ENCODE measurements around the gene KAT5. TPM values are rescaled to one million over a fixed set of nuclear protein-coding genes. Genes with fewer than 3 reads are reported as not detected.
"Not testable (repeated sequence)": the region's sequence is repeated elsewhere in the genome, so short reads cannot be mapped to it uniquely, and the experiment has no call there.

KAT5 gene
- total RNA-seq, 4 donors from 2014 or later, result 51.6 to 203 (median 74.1) TPM

DNA sequence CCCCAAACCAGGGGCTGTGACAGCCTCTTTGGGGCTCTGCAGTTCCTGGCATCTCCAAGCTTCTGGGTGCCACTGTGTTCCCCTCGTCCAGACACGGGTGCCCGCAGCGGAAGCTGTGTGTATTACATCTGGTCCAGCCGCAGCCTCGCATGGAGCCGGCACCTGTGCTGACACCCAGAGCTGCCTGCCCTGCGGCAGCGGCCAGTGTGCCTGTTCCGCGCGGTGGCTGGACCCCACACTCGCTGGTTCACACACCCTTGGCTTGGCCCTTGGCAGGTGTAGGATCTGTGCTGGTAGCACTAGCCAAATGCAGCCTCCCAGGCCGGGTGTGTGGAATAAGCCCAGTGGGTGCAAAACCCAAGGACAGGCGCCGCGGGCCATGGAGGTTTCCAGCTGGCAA lies 33.0 kb downstream of the KAT5 start:
- intact Hi-C loops (cut with DNase I; ENCODE audit: low total_unique reads) (no loop called here), in situ Hi-C loops (cut with MboI; ENCODE audit: low pct_ligation_motif_present in 1 of 4, low pct_unique_long_range_greater_than_20kb in 1 of 4, low sequenced_read_pairs in 3 of 4) (no loop called here)
- Histone ChIP-seq H3K9me3 (no peaks in the 10 kb centered on the region), H3K4me1 (no peaks in the 10 kb centered on the region), H3K36me3 (no peaks in the 10 kb centered on the region), H3K4me3 (no peak overlapping the region), H3K27ac (no peak overlapping the region), H3K27me3 (peaks cover 12% of the 10 kb centered on the region)
- DNase-seq, result no peak
- TF ChIP-seq, protein P1, sequence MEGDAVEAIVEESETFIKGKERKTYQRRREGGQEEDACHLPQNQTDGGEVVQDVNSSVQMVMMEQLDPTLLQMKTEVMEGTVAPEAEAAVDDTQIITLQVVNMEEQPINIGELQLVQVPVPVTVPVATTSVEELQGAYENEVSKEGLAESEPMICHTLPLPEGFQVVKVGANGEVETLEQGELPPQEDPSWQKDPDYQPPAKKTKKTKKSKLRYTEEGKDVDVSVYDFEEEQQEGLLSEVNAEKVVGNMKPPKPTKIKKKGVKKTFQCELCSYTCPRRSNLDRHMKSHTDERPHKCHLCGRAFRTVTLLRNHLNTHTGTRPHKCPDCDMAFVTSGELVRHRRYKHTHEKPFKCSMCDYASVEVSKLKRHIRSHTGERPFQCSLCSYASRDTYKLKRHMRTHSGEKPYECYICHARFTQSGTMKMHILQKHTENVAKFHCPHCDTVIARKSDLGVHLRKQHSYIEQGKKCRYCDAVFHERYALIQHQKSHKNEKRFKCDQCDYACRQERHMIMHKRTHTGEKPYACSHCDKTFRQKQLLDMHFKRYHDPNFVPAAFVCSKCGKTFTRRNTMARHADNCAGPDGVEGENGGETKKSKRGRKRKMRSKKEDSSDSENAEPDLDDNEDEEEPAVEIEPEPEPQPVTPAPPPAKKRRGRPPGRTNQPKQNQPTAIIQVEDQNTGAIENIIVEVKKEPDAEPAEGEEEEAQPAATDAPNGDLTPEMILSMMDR (IDR thresholded peaks at IDR 0.05), result no peak
- TF ChIP-seq EP300 (IDR thresholded peaks at IDR 0.05; ENCODE audit: low read depth) (no peak), POLR2A (IDR thresholded peaks at IDR 0.05) (no peak), POLR2AphosphoS5 (IDR thresholded peaks at IDR 0.05) (no peak)
- 93% methylated on average over 15 of the region's 17 CpGs; no CpG with 5 or more reads in 1 of the 2 donors for WGBS, 2 donors (ENCODE audit: low coverage in 1 of 2)

DNA sequence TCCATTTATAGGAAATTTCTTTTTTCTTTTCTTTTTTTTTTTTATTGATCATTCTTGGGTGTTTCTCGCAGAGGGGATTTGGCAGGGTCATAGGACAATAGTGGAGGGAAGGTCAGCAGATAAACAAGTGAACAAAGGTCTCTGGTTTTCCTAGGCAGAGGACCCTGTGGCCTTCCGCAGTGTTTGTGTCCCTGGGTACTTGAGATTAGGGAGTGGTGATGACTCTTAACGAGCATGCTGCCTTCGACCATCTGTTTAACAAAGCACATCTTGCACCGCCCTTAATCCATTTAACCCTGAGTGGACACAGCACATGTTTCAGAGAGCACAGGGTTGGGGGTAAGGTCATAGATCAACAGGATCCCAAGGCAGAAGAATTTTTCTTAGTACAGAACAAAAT lies 50.1 kb downstream of the KAT5 start:
- in situ Hi-C loops (cut with MboI; ENCODE audit: low pct_ligation_motif_present in 1 of 4, low pct_unique_long_range_greater_than_20kb in 1 of 4, low sequenced_read_pairs in 3 of 4); H3K4me3 ChIP-seq; DNase-seq; H3K4me1 ChIP-seq; H3K9me3 ChIP-seq; intact Hi-C loops (cut with DNase I; ENCODE audit: low total_unique reads); H3K36me3 ChIP-seq; H3K27ac ChIP-seq: not testable (repeated sequence)
- WGBS, 2 donors (ENCODE audit: low coverage in 1 of 2), result 67% methylated on average over 5 of the region's 5 CpGs; no CpG with 5 or more reads in 1 of the 2 donors
- peaks cover 12% of the 10 kb centered on the region for H3K27me3 ChIP-seq

DNA sequence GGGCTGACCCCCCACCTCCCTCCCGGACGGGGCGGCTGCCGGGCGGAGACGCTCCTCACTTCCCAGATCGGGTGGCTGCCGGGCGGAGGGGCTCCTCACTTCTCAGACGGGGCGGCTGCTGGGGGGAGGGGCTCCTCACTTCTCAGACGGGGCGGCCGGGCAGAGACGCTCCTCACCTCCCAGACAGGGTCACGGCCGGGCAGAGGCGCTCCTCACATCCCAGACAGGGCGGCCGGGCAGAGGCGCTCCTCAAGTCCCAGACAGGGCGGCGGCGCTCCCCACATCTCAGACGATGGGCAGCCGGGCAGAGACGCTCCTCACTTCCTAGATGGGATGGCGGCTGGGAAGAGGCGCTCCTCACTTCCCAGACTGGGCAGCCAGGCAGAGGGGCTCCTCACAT lies 50.8 kb downstream of the KAT5 start:
- WGBS, 2 donors (ENCODE audit: low coverage in 1 of 2), result 94 to 100% methylated on average over 1 to 17 of the region's 29 CpGs
- in situ Hi-C loops (cut with MboI; ENCODE audit: low pct_ligation_motif_present in 1 of 4, low pct_unique_long_range_greater_than_20kb in 1 of 4, low sequenced_read_pairs in 3 of 4), result not testable (repeated sequence)

DNA sequence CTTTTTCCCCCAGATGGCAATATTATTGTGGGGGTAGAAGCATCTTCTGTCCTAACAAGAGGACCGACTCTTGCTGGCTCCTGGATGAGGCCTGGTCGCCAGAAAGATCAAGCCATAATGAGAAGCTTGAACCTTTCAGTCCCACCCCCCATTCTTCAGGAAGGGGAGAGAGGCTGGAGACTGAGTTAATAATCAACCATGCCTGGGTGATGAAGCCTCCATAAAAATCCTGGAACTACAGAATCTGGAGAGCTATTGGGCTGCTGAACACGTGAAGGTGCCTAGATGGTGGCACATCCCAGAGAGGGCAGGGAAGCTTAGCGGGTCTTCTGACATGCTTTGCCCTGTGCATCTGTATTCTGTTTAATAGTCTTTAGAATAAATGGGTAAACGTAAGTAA lies 52.4 kb downstream of the KAT5 start:
- peaks cover 6% of the 10 kb centered on the region for H3K27me3 ChIP-seq
- in situ Hi-C loops (cut with MboI; ENCODE audit: low pct_ligation_motif_present in 1 of 4, low pct_unique_long_range_greater_than_20kb in 1 of 4, low sequenced_read_pairs in 3 of 4) (no loop called here), intact Hi-C loops (cut with DNase I; ENCODE audit: low total_unique reads) (no loop called here)
- H3K36me3 ChIP-seq, result no peaks in the 10 kb centered on the region
- DNase-seq, result no peak
- no peak overlapping the region for H3K27ac ChIP-seq
- WGBS, 2 donors (ENCODE audit: low coverage in 1 of 2), result 60% methylated on average over 5 of the region's 5 CpGs; no CpG with 5 or more reads in 1 of the 2 donors
- peaks cover 0 to 5% (median 0%) of the 10 kb centered on the region in 4 donors for H3K4me1 ChIP-seq
- TF ChIP-seq POLR2AphosphoS5 (IDR thresholded peaks at IDR 0.05) (no peak), EP300 (IDR thresholded peaks at IDR 0.05; ENCODE audit: low read depth) (no peak), POLR2A (IDR thresholded peaks at IDR 0.05) (no peak)
- TF ChIP-seq, protein P1 (IDR thresholded peaks at IDR 0.05), result no peak
- no peaks in the 10 kb centered on the region for H3K9me3 ChIP-seq
- no peak overlapping the region for H3K4me3 ChIP-seq

More for the DNA sequence above, 50.8 kb downstream of the KAT5 start:
- H3K27ac ChIP-seq; H3K9me3 ChIP-seq; DNase-seq; H3K4me3 ChIP-seq; H3K27me3 ChIP-seq; intact Hi-C loops (cut with DNase I; ENCODE audit: low total_unique reads); H3K4me1 ChIP-seq; H3K36me3 ChIP-seq: not testable (repeated sequence)

DNA sequence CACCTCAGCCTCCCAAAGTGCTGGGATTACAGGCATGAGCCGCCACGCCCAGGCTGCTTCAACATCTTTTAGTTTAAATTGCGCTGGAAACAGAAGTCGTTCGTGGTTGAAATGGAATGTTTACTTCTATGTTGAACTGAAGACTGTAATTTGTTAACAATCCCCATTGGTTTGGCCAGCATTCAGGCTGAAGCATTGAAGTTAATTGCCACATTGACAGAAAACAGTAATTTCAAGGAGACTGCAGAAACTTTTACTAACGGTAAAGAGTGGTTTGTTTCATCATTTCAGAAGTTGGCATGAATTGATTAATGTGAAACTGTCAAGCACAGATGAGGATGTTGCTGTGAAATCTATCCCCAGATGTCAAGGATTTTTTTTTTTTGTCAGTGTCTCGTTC lies 54.5 kb downstream of the KAT5 start:
- H3K27me3 ChIP-seq, result peaks cover 3% of the 10 kb centered on the region
- H3K9me3 ChIP-seq, result no peaks in the 10 kb centered on the region
- H3K27ac ChIP-seq, result no peak overlapping the region
- H3K4me3 ChIP-seq, result no peak overlapping the region
- intact Hi-C loops (cut with DNase I; ENCODE audit: low total_unique reads), result no loop called here
- 26 to 33% methylated on average over 6 to 7 of the region's 7 CpGs for WGBS, 2 donors (ENCODE audit: low coverage in 1 of 2)
- DNase-seq, result no peak
- in situ Hi-C loops (cut with MboI; ENCODE audit: low pct_ligation_motif_present in 1 of 4, low pct_unique_long_range_greater_than_20kb in 1 of 4, low sequenced_read_pairs in 3 of 4), result no loop called here
- no peaks in the 10 kb centered on the region for H3K36me3 ChIP-seq
- TF ChIP-seq, protein P1 (IDR thresholded peaks at IDR 0.05), result no peak
- TF ChIP-seq POLR2A (IDR thresholded peaks at IDR 0.05), result no peak
- TF ChIP-seq EP300 (IDR thresholded peaks at IDR 0.05; ENCODE audit: low read depth), result no peak
- TF ChIP-seq POLR2AphosphoS5 (IDR thresholded peaks at IDR 0.05), result no peak
- peaks cover 0 to 11% (median 0%) of the 10 kb centered on the region in 4 donors for H3K4me1 ChIP-seq

Data from transverse colon (tissue), 4 donors.